Heart right ventricle (tissue), 16 donors: Measurements from ENCODE around the gene LRRC3. TPM values are rescaled to one million over a fixed set of nuclear protein-coding genes. Genes with fewer than 3 reads are reported as not detected.

Experiments
- ATAC-seq, 8 donors: fragments of 200-7000 bp; cut with Tn5 transposase; one replicate each; pipeline ENCODE4 v1.9.1; 2020; ENCODE audit warnings: mild to moderate bottlenecking in 8 of 8, moderate library complexity in 8 of 8, moderate number of reproducible peaks in 1 of 8
- DNase-seq, 2 donors: peaks; one replicate each; pipeline ENCODE4 v3.0.0-alpha.2; 2020
- H3K27ac ChIP-seq, 10 donors: fragments of 200-600 bp; sonication (generic) in 2 of 10; one replicate each; pipeline versions ENCODE4 v1.5.0 to v1.8.0; 2020 to 2022; ENCODE audit warnings: mild to moderate bottlenecking in 3 of 10
- H3K27me3 ChIP-seq, 7 donors: fragments of 200-600 bp; one replicate each; pipeline ENCODE4 v1.8.0; 2021 to 2022; ENCODE audit warnings: mild to moderate bottlenecking in 2 of 7
- H3K36me3 ChIP-seq, 9 donors: fragments of 200-600 bp; sonication (generic) in 1 of 9; one replicate each; pipeline versions ENCODE4 v1.5.0 to v1.8.0; 2020 to 2022; ENCODE audit warnings: mild to moderate bottlenecking in 2 of 9
- H3K4me1 ChIP-seq, 9 donors: fragments of 200-600 bp; sonication (generic) in 1 of 9; one replicate each; pipeline versions ENCODE4 v1.5.0 to v1.8.0; 2020 to 2022; ENCODE audit warnings: mild to moderate bottlenecking in 4 of 9
- H3K4me3 ChIP-seq, 10 donors: fragments of 200-600 bp; sonication (generic) in 2 of 10; one replicate each; pipeline versions ENCODE4 v1.5.0 to v1.8.0; 2020 to 2022; ENCODE audit warnings: mild to moderate bottlenecking in 7 of 10, moderate library complexity in 2 of 10
- H3K9me3 ChIP-seq, 11 donors: fragments of 200-600 bp in 10 of 11; sonication (generic) in 2 of 11; one replicate each; pipeline versions ENCODE4 v1.5.0 to v1.8.0; 2013 to 2022; ENCODE audit warnings: mild to moderate bottlenecking in 2 of 11, control low read depth in 1 of 11, moderate library complexity in 1 of 11
- WGBS, 2 donors: extraction: QIAGEN DNeasy Blood & Tissue Kit; methylation state at CpG; one replicate each; pipeline ENCODE4 v1.1.7; 2013; ENCODE audit warnings: inconsistent platforms in 1 of 2; 5-methylcytosine and 5-hydroxymethylcytosine counted together
- intact Hi-C, 10 donors: fragments of 100-400 bp; cut with DNase I; formaldehyde crosslinking; loops; one replicate each; pipeline versions ENCODE4 v1.11.1 to v1.14.2; 2022
- polyA plus RNA-seq, 2 donors: library from polyadenylated mRNA; stranded (reverse); fragments of 200-250 nt; gene quantifications; one replicate each; pipeline ENCODE4 v1.2.3, GENCODE V29; 2013
- total RNA-seq, 10 donors: library from RNA; stranded (reverse); fragmentation: NEBNext Ultra II Directional in 3 of 10; extraction: Animal tissue kit (Norgen Biotek cat#: 25700) in 3 of 10; gene quantifications; one replicate each; pipeline versions ENCODE4 v1.2.1 to v1.2.4, GENCODE V29; 2021 to 2023
- TF ChIP-seq, protein P1 (sequence below), 9 donors: fragments of 200-600 bp; sonication (generic) in 2 of 9; IDR thresholded peaks; one replicate each; pipeline versions ENCODE4 v1.5.0 to v1.8.0; 2021 to 2022; ENCODE audit warnings: antibody characterized with exemption in 9 of 9, mild to moderate bottlenecking in 5 of 9, moderate library complexity in 1 of 9
- donor health status: Arrhythmogenic right ventricular cardiomyopathy.
- donor health status: ischemic (EF 13 %, LVEDD 7.1; RV severe dilation, severe dysfunction).
- donor health status: healthy with polysubstance abuse.
- donor health status: DM: no; HTN: yes; CAD: no.
- donor health status: DM: no; HTN: no; CAD: no.
- donor health status: ischemic (EF 25% LVEDD 6.9; RV normal size, moderate dysfunction).
- donor health status: ischemic (EF 25% LVEDD 5.7; RV mildly dilated, moderate dysfunction).
- donor health status: healthy.
- donor health status: DM: yes; HTN: yes; CAD: no.
- donor health status: Ischemic cardiomyopathy.
- donor health status: ischemic (EF 35%, LVEDD 5.7; RV mildly dilated, moderate dysfunction).
- donor health status: nonischemic (EF 11% LVEDD 7.7; RV severe dilation, severe dysfunction).
- donor health status: DM: yes; HTN: yes; CAD: no.
- donor health status: PGD.
- donor health status: ischemic (EF 29% LVEDD 5.4; RV normal size, mild dysfunction).
- donor health status: nonischemic (EF 23%, LVEDD 6.1; RV moderate dilation, normal function).

The LRRC3 gene
- total and polyA plus RNA-seq, 12 donors = 1.2 to 3.2 (median 2.0) TPM

DNA sequence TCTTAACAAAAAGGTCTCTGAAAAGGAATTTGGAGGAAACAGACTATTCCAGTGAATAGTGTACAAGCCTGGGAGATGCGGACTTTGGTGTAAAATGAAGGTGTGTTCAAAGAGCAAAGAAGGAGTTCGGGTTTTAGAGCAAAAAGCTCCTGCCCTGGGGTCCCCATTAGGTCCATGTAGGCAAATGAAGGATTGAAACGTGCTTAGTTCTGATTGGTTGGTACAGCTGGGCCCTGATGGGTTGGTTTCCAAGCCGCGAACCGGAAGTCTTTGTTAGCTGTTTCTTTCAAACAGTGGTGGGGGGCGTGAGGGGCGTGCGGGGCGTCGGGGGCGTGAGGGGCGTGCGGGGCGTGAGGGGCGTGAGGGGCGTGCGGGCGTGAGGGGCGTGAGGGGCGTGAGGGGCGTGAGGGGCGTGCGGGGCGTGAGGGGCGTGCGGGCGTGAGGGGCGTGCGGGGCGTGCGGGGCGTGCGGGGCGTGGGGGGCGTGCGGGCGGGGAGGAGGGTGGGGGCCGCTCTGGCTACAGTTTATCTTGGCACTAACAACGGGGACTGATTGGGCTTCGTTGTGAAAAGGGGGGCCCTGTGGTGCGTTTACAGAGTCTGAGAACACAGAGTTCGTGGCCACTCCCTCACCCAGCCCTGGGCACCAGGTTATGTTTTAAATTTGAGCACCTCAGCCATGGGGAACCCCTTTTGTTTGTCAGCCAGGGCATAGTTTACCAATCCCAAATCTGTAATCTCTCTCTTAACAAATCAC is 29.4 kb downstream of the LRRC3 start:
- intact Hi-C loops = no loop called here
- H3K4me3 ChIP-seq = no peak overlapping the region
- ATAC-seq = no peak
- 82 to 92% methylated on average over 18 to 43 of the region's 43 CpGs for WGBS, 2 donors
- TF ChIP-seq, protein P1, sequence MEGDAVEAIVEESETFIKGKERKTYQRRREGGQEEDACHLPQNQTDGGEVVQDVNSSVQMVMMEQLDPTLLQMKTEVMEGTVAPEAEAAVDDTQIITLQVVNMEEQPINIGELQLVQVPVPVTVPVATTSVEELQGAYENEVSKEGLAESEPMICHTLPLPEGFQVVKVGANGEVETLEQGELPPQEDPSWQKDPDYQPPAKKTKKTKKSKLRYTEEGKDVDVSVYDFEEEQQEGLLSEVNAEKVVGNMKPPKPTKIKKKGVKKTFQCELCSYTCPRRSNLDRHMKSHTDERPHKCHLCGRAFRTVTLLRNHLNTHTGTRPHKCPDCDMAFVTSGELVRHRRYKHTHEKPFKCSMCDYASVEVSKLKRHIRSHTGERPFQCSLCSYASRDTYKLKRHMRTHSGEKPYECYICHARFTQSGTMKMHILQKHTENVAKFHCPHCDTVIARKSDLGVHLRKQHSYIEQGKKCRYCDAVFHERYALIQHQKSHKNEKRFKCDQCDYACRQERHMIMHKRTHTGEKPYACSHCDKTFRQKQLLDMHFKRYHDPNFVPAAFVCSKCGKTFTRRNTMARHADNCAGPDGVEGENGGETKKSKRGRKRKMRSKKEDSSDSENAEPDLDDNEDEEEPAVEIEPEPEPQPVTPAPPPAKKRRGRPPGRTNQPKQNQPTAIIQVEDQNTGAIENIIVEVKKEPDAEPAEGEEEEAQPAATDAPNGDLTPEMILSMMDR (IDR thresholded peaks at IDR 0.05) = no peak
- peaks cover 0 to 26% (median 13%) of the 10 kb centered on the region in 7 donors for H3K27me3 ChIP-seq
- DNase-seq = no peak
- H3K4me1 ChIP-seq = no peaks in the 10 kb centered on the region
- H3K27ac ChIP-seq = no peak overlapping the region
- no peaks in the 10 kb centered on the region for H3K36me3 ChIP-seq
- H3K9me3 ChIP-seq = peaks cover 0 to 8% (median 0%) of the 10 kb centered on the region in 11 donors

DNA sequence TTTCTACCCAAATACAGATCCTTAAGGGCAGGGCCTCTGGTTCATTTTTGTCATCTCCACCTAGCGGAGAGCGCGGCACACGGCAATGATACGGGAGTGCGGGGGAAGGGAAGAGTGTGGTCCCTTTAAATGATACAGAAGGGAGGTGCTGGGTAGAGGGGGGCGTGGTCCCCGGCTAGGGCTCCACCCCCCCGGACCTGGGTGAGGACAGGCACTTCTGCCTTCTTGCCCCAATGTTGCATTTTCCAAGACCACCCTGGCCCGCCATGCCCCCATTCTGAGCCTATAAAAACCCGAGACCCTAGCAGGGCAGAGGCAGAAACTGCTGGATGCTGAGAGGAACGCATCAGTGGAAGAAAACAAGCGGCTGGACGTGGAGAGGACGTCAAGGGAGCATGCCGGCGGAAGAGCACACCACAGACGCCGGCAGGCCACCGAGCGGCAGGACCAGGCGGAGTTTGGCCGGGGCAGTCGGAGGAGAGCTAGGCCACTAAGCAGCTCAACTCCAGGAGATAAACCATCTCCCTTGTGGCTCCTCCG is 30.0 kb downstream of the LRRC3 start:
- WGBS, 2 donors = 67 to 72% methylated on average over 25 of the region's 25 CpGs
- DNase-seq = no peak
- Histone ChIP-seq H3K4me1 (no peaks in the 10 kb centered on the region), H3K27ac (peak overlapping the region in 1 of 10 donors; percentile 13), H3K27me3 (peaks cover 0 to 26% (median 13%) of the 10 kb centered on the region in 7 donors), H3K9me3 (peaks cover 0 to 8% (median 0%) of the 10 kb centered on the region in 11 donors), H3K4me3 (peak overlapping the region in 4 of 10 donors; percentile 5 to 45 (median 16)), H3K36me3 (no peaks in the 10 kb centered on the region)
- TF ChIP-seq, protein P1 (IDR thresholded peaks at IDR 0.05) = peak in 1 of 9 donors; percentile 33
- intact Hi-C loops = no loop called here
- peak in 6 of 8 donors; percentile 19 to 80 (median 74) for ATAC-seq

DNA sequence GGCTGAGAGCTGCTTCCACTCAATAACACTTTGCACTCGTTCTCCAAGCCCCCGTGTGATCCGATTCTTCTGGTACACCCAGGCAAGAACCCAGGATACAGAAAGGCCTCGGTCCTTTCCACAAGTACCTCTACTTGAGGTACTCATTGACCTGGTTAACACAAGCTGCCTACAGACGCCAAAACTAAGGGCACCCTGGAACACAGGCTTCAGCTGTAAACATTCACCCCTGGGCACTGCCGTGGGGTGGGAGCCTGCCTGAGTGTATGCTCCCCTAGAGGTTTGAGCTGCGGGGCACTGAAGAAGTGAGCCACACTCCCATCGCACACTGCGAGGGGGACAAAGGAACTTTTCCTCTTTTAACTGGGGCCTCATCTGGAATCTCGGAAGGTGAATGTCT is 30.5 kb downstream of the LRRC3 start:
- peaks cover 0 to 26% (median 14%) of the 10 kb centered on the region in 7 donors for H3K27me3 ChIP-seq
- TF ChIP-seq, protein P1 (IDR thresholded peaks at IDR 0.05) = no peak
- intact Hi-C loops = no loop called here
- peak overlapping the region in 1 of 10 donors; percentile 13 for H3K27ac ChIP-seq
- peak overlapping the region in 4 of 10 donors; percentile 5 to 45 (median 16) for H3K4me3 ChIP-seq
- DNase-seq (no peak), ATAC-seq (no peak)
- peaks cover 0 to 8% (median 0%) of the 10 kb centered on the region in 11 donors for H3K9me3 ChIP-seq
- H3K36me3 ChIP-seq = no peaks in the 10 kb centered on the region
- WGBS, 2 donors = 65 to 69% methylated on average over 10 of the region's 10 CpGs
- H3K4me1 ChIP-seq = no peaks in the 10 kb centered on the region

DNA sequence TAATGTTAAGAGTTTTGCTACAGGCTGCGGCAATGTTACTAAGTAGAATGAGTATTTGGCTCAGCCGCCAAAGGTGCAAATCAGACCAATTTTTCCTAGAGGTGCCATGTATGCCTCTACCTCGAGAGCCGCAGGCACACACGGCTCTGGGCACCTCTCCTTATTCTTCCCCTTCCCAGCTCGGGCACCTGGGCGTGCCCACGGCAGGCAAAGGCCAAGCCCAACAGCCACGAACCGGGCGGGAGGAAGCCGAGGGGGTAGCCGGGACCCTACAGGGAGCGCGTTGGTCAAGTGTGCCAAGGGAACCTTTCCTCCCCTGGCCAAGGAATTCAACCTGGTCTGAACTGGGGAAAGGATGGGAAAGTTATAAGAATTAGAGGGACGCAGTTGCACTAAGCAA is 31.0 kb downstream of the LRRC3 start:
- ATAC-seq (no peak), DNase-seq (no peak)
- Histone ChIP-seq H3K9me3 (peaks cover 0 to 8% (median 0%) of the 10 kb centered on the region in 11 donors), H3K27me3 (peaks cover 0 to 26% (median 17%) of the 10 kb centered on the region in 7 donors), H3K4me3 (peak overlapping the region in 1 of 10 donors; percentile 45), H3K36me3 (no peaks in the 10 kb centered on the region), H3K4me1 (no peaks in the 10 kb centered on the region), H3K27ac (no peak overlapping the region)
- WGBS, 2 donors = 81 to 89% methylated on average over 16 of the region's 16 CpGs
- intact Hi-C loops = no loop called here
- TF ChIP-seq, protein P1 (IDR thresholded peaks at IDR 0.05) = no peak
